Astrocyte (in vitro differentiated cells and primary cell): ENCODE measurements around the gene PRRC1. TPM values are rescaled to one million over a fixed set of nuclear protein-coding genes. Genes with fewer than 3 reads are reported as not detected.
A peak's percentile ranks its signal among the peaks of the same experiment; 100 is the strongest.

Source experiments
- DNase-seq: peaks from one replicate; pipeline ENCODE4 v3.0.0-alpha.2; 2010; ENCODE audit warnings: low read depth
- FAIRE-seq: peaks from 2 replicates; lab custom pipeline; 2011; peaks lifted over from hg19 to GRCh38; lab: Jason Lieb, UNC
- H2AFZ ChIP-seq: 2 replicates; pipeline ENCODE4 v1.6.0; 2012; ENCODE audit warnings: low read depth, low read length, inconsistent platforms
- H3K27ac ChIP-seq: 2 replicates; pipeline ENCODE4 v1.5.1; 2011; ENCODE audit warnings: low read depth, low read length, inconsistent platforms
- H3K27me3 ChIP-seq: 2 replicates; pipeline ENCODE4 v1.6.0; 2011; ENCODE audit warnings: low read length, inconsistent platforms; ENCODE audit not compliant: insufficient read depth
- H3K36me3 ChIP-seq: 2 replicates; pipeline ENCODE4 v1.5.1; 2011; ENCODE audit warnings: low read length, inconsistent platforms; ENCODE audit not compliant: insufficient read depth
- H3K4me1 ChIP-seq: 2 replicates; pipeline ENCODE4 v1.5.1; 2011; ENCODE audit warnings: low read length, inconsistent platforms; ENCODE audit not compliant: insufficient read depth
- H3K4me2 ChIP-seq: 2 replicates; pipeline ENCODE4 v1.6.0; 2012; ENCODE audit warnings: low read length, inconsistent platforms
- H3K4me3 ChIP-seq: 2 replicates; pipeline ENCODE4 v1.5.1; 2011; ENCODE audit warnings: low read depth, mild to moderate bottlenecking, low read length, inconsistent platforms; ENCODE audit not compliant: insufficient read depth
- H3K79me2 ChIP-seq: 2 replicates; pipeline ENCODE4 v1.6.0; 2012; ENCODE audit warnings: mild to moderate bottlenecking, low read length, inconsistent platforms; ENCODE audit not compliant: insufficient read depth
- H3K9ac ChIP-seq: 2 replicates; pipeline ENCODE4 v1.6.0; 2012; ENCODE audit warnings: mild to moderate bottlenecking, low read length, inconsistent platforms
- H3K9me3 ChIP-seq: 2 replicates; pipeline ENCODE4 v1.5.1; 2012; ENCODE audit warnings: low read depth, mild to moderate bottlenecking, low read length, inconsistent platforms; ENCODE audit not compliant: insufficient read depth
- H4K20me1 ChIP-seq: 2 replicates; pipeline ENCODE4 v1.6.0; 2012; ENCODE audit warnings: low read length, inconsistent platforms; ENCODE audit not compliant: insufficient read depth
- H3K27ac Mint-ChIP-seq: one replicate; pipeline ENCODE4 v1.8.0; 2021; ENCODE audit warnings: mild to moderate bottlenecking, mixed read lengths; ENCODE audit not compliant: unreplicated experiment
- H3K27me3 Mint-ChIP-seq: one replicate; pipeline ENCODE4 v1.8.0; 2021; ENCODE audit warnings: low read depth, mixed read lengths; ENCODE audit not compliant: unreplicated experiment
- H3K36me3 Mint-ChIP-seq: one replicate; pipeline ENCODE4 v1.8.0; 2021; ENCODE audit warnings: low read depth, mixed read lengths; ENCODE audit not compliant: unreplicated experiment
- H3K4me1 Mint-ChIP-seq: one replicate; pipeline ENCODE4 v1.8.0; 2021; ENCODE audit warnings: low read depth, mixed read lengths; ENCODE audit not compliant: unreplicated experiment
- H3K4me3 Mint-ChIP-seq: one replicate; pipeline ENCODE4 v1.8.0; 2021; ENCODE audit warnings: mild to moderate bottlenecking, moderate library complexity, mixed read lengths; ENCODE audit not compliant: unreplicated experiment
- H3K9me3 Mint-ChIP-seq: one replicate; pipeline ENCODE4 v1.8.0; 2021; ENCODE audit warnings: mild to moderate bottlenecking, mixed read lengths; ENCODE audit not compliant: unreplicated experiment
- CTCF ChIP-seq: IDR thresholded peaks from 2 replicates; pipeline ENCODE4 v1.5.1; 2011; ENCODE audit warnings: low read depth, mild to moderate bottlenecking, inconsistent platforms, low read length, moderate library complexity; ENCODE audit not compliant: insufficient read depth
- EZH2 ChIP-seq: IDR thresholded peaks from 2 replicates; pipeline ENCODE4 v1.6.1; 2012; ENCODE audit warnings: mild to moderate bottlenecking, low read length, inconsistent platforms; ENCODE audit not compliant: insufficient read depth
- total RNA-seq: library from RNA; stranded (reverse); gene quantifications from 2 replicates; pipeline ENCODE4 v1.2.1, GENCODE V29; 2021

The PRRC1 gene
- total RNA-seq, 1 donor from 2014 or later = 131 TPM

- Mint-ChIP-seq H3K36me3 (peaks cover 13% of the 10 kb centered on the region), H3K27ac (no peak overlapping the region), H3K4me1 (peaks cover 21% of the 10 kb centered on the region), H3K9me3 (no peaks in the 10 kb centered on the region), H3K27me3 (no peaks in the 10 kb centered on the region), H3K4me3 (no peak overlapping the region)
- H3K27ac ChIP-seq = no peak overlapping the region
- no peaks in the 10 kb centered on the region for H3K9me3 ChIP-seq
- peaks cover 7% of the 10 kb centered on the region for H3K36me3 ChIP-seq
- no peaks in the 10 kb centered on the region for H3K79me2 ChIP-seq
- H3K9ac ChIP-seq = no peak overlapping the region
- FAIRE-seq (no peak), DNase-seq (no peak)
- no peak overlapping the region for H3K4me2 ChIP-seq
- H3K27me3 ChIP-seq = no peaks in the 10 kb centered on the region
- no peak overlapping the region for H2AFZ ChIP-seq
- H3K4me1 ChIP-seq = peaks cover 6% of the 10 kb centered on the region
- H4K20me1 ChIP-seq = peaks cover 17% of the 10 kb centered on the region
- TF ChIP-seq CTCF (no peak), EZH2 (no peak)
- H3K4me3 ChIP-seq = no peak overlapping the region
Measured at GRCh38 chr5:127558273-127558672, 40.8 kb downstream of the PRRC1 start.

GRCh38 chr5:127561254-127561653, 43.8 kb downstream of the PRRC1 start:
- Mint-ChIP-seq H3K4me3 (no peak overlapping the region), H3K4me1 (peaks cover 12% of the 10 kb centered on the region), H3K27ac (peak overlapping the region; percentile 68), H3K36me3 (peaks cover 8% of the 10 kb centered on the region), H3K27me3 (peaks cover 5% of the 10 kb centered on the region), H3K9me3 (no peaks in the 10 kb centered on the region)
- Histone ChIP-seq H4K20me1 (no peaks in the 10 kb centered on the region), H3K4me2 (peak overlapping the region; percentile 26), H3K79me2 (no peaks in the 10 kb centered on the region), H3K9me3 (no peaks in the 10 kb centered on the region), H3K4me1 (peaks cover 6% of the 10 kb centered on the region), H3K9ac (no peak overlapping the region), H3K27ac (no peak overlapping the region), H3K4me3 (no peak overlapping the region), H2AFZ (no peak overlapping the region), H3K27me3 (no peaks in the 10 kb centered on the region), H3K36me3 (no peaks in the 10 kb centered on the region)
- no peak for TF ChIP-seq CTCF
- TF ChIP-seq EZH2 = no peak
- FAIRE-seq = peak; percentile 95
- peak; percentile 82 for DNase-seq

GRCh38 chr5:127562252-127562651, 44.8 kb downstream of the PRRC1 start:
- Mint-ChIP-seq H3K4me3 (no peak overlapping the region), H3K27ac (no peak overlapping the region), H3K9me3 (no peaks in the 10 kb centered on the region), H3K36me3 (peaks cover 8% of the 10 kb centered on the region), H3K4me1 (peaks cover 11% of the 10 kb centered on the region), H3K27me3 (peaks cover 7% of the 10 kb centered on the region)
- no peaks in the 10 kb centered on the region for H3K27me3 ChIP-seq
- TF ChIP-seq EZH2 (no peak), CTCF (peak; percentile 22)
- no peak overlapping the region for H3K9ac ChIP-seq
- no peaks in the 10 kb centered on the region for H3K9me3 ChIP-seq
- no peak overlapping the region for H3K4me2 ChIP-seq
- no peak overlapping the region for H3K4me3 ChIP-seq
- no peaks in the 10 kb centered on the region for H3K36me3 ChIP-seq
- H3K79me2 ChIP-seq = no peaks in the 10 kb centered on the region
- H3K4me1 ChIP-seq = peaks cover 6% of the 10 kb centered on the region
- no peaks in the 10 kb centered on the region for H4K20me1 ChIP-seq
- H2AFZ ChIP-seq = no peak overlapping the region
- H3K27ac ChIP-seq = no peak overlapping the region
- DNase-seq (no peak), FAIRE-seq (no peak)
